GM15510 (cell line): ENCODE data around the gene FTO.

ENCODE experiments used
- POLR2A ChIP-seq: IDR thresholded peaks from 3 replicates; pipeline ENCODE4 v1.6.1; 2011; ENCODE audit warnings: borderline replicate concordance; ENCODE audit not compliant: insufficient read length; ENCODE audit errors: extremely low read depth

Gene FTO

GRCh38 chr16:53816211-53816836 is 112.4 kb downstream of the FTO start:
- no peak for TF ChIP-seq POLR2A

- no peak for TF ChIP-seq POLR2A
Measured at GRCh38 chr16:53817117-53817755, 113.3 kb downstream of the FTO start.

- TF ChIP-seq POLR2A, result no peak
Measured at GRCh38 chr16:53817812-53818550, 114.0 kb downstream of the FTO start.

GRCh38 chr16:53821487-53821886 is 117.5 kb downstream of the FTO start:
- no peak for TF ChIP-seq POLR2A

- no peak for TF ChIP-seq POLR2A
Measured at GRCh38 chr16:53821957-53822625, 118.1 kb downstream of the FTO start.

- no peak for TF ChIP-seq POLR2A
Measured at GRCh38 chr16:53822936-53823529, 119.1 kb downstream of the FTO start.

GRCh38 chr16:53826658-53827057 is 122.7 kb downstream of the FTO start:
- no peak for TF ChIP-seq POLR2A

GRCh38 chr16:53827741-53828140 is 123.8 kb downstream of the FTO start:
- no peak for TF ChIP-seq POLR2A

GRCh38 chr16:53829186-53829747 is 125.3 kb downstream of the FTO start:
- TF ChIP-seq POLR2A, result no peak

- TF ChIP-seq POLR2A, result no peak
Measured at GRCh38 chr16:53832896-53833544, 129.1 kb downstream of the FTO start.

GRCh38 chr16:53836142-53836541 is 132.2 kb downstream of the FTO start:
- TF ChIP-seq POLR2A, result no peak

- TF ChIP-seq POLR2A, result no peak
Measured at GRCh38 chr16:53836680-53837079, 132.7 kb downstream of the FTO start.

GRCh38 chr16:53837426-53837825 is 133.5 kb downstream of the FTO start:
- TF ChIP-seq POLR2A, result no peak

- no peak for TF ChIP-seq POLR2A
Measured at GRCh38 chr16:53839150-53839549, 135.2 kb downstream of the FTO start.
